ENCODE measurements around the gene GLB1L2. TPM values are rescaled to one million over a fixed set of nuclear protein-coding genes. Genes with fewer than 3 reads are reported as not detected.
"Not testable (repeated sequence)": the region's sequence is repeated elsewhere in the genome, so short reads cannot be mapped to it uniquely, and the experiment has no call there.

GLB1L2 gene
- total and polyA plus RNA-seq, 3 experiments from 2014 or later, result 0.70 to 9.5 (median 8.6) TPM

GRCh38 chr11:134340354-134340964, 8.7 kb downstream of the GLB1L2 start:
- H3K4me1 Mint-ChIP-seq, result no peaks in the 10 kb centered on the region
- peaks cover under 1 to 3% of the 10 kb centered on the region in 2 donors for H3K27me3 Mint-ChIP-seq
- DNase-seq, result no peak
- H3K27ac Mint-ChIP-seq, result no peak overlapping the region
- Histone ChIP-seq H3K27me3 (ENCODE audit: insufficient read depth, low read length, poor library complexity, severe bottlenecking) (no peaks in the 10 kb centered on the region), H3K36me3 (ENCODE audit: insufficient read depth, low read length) (no peaks in the 10 kb centered on the region), H3K9me3 (ENCODE audit: low read length) (no peaks in the 10 kb centered on the region), H3K4me1 (ENCODE audit: insufficient read depth, low read length) (no peaks in the 10 kb centered on the region), H3K4me3 (ENCODE audit: low read length) (no peak overlapping the region), H3K27ac (ENCODE audit: low read depth, low read length) (no peak overlapping the region)
- H3K36me3 Mint-ChIP-seq, result no peaks in the 10 kb centered on the region
- POLR2A ChIA-PET, result no interaction called here
- no peak overlapping the region for H3K4me3 Mint-ChIP-seq
- CTCF ChIA-PET, result no interaction called here
- H3K9me3 Mint-ChIP-seq, result no peaks in the 10 kb centered on the region

- no peaks in the 10 kb centered on the region for H3K4me1 Mint-ChIP-seq
- Histone ChIP-seq H3K27me3 (ENCODE audit: insufficient read depth, low read length, poor library complexity, severe bottlenecking) (no peaks in the 10 kb centered on the region), H3K27ac (ENCODE audit: low read depth, low read length) (no peak overlapping the region), H3K4me1 (ENCODE audit: insufficient read depth, low read length) (no peaks in the 10 kb centered on the region), H3K36me3 (ENCODE audit: insufficient read depth, low read length) (no peaks in the 10 kb centered on the region), H3K9me3 (ENCODE audit: low read length) (no peaks in the 10 kb centered on the region), H3K4me3 (ENCODE audit: low read length) (no peak overlapping the region)
- no peak overlapping the region for H3K27ac Mint-ChIP-seq
- POLR2A ChIA-PET, result no interaction called here
- no peaks in the 10 kb centered on the region for H3K9me3 Mint-ChIP-seq
- no peak overlapping the region for H3K4me3 Mint-ChIP-seq
- no peak for DNase-seq
- H3K36me3 Mint-ChIP-seq, result no peaks in the 10 kb centered on the region
- peaks cover 0 to 3% of the 10 kb centered on the region in 2 donors for H3K27me3 Mint-ChIP-seq
- CTCF ChIA-PET, result no interaction called here
Measured at GRCh38 chr11:134341805-134342571, 10.2 kb downstream of the GLB1L2 start.

GRCh38 chr11:134342572-134343340, 11.0 kb downstream of the GLB1L2 start:
- H3K9me3 Mint-ChIP-seq, result no peaks in the 10 kb centered on the region
- CTCF ChIA-PET, result no interaction called here
- Histone ChIP-seq H3K27me3 (ENCODE audit: insufficient read depth, low read length, poor library complexity, severe bottlenecking) (no peaks in the 10 kb centered on the region), H3K4me1 (ENCODE audit: insufficient read depth, low read length) (no peaks in the 10 kb centered on the region), H3K9me3 (ENCODE audit: low read length) (no peaks in the 10 kb centered on the region), H3K27ac (ENCODE audit: low read depth, low read length) (no peak overlapping the region), H3K36me3 (ENCODE audit: insufficient read depth, low read length) (no peaks in the 10 kb centered on the region), H3K4me3 (ENCODE audit: low read length) (no peak overlapping the region)
- H3K4me3 Mint-ChIP-seq, result no peak overlapping the region
- POLR2A ChIA-PET, result no interaction called here
- H3K4me1 Mint-ChIP-seq, result peaks cover 0 to 5% (median 3%) of the 10 kb centered on the region in 3 donors
- H3K27ac Mint-ChIP-seq, result no peak overlapping the region
- H3K36me3 Mint-ChIP-seq, result no peaks in the 10 kb centered on the region
- peaks cover 0 to 3% of the 10 kb centered on the region in 2 donors for H3K27me3 Mint-ChIP-seq
- DNase-seq, result no peak

- Mint-ChIP-seq H3K27me3 (peaks cover 0 to 1% of the 10 kb centered on the region in 2 donors), H3K36me3 (no peaks in the 10 kb centered on the region), H3K4me3 (no peak overlapping the region), H3K4me1 (peaks cover 2 to 7% (median 5%) of the 10 kb centered on the region in 3 donors), H3K9me3 (no peaks in the 10 kb centered on the region), H3K27ac (no peak overlapping the region)
- no peak for DNase-seq
- no peaks in the 10 kb centered on the region for H3K27me3 ChIP-seq (ENCODE audit: insufficient read depth, low read length, poor library complexity, severe bottlenecking)
- POLR2A ChIA-PET, result no interaction called here
- no peak overlapping the region for H3K4me3 ChIP-seq (ENCODE audit: low read length)
- H3K27ac ChIP-seq (ENCODE audit: low read depth, low read length), result no peak overlapping the region
- H3K4me1 ChIP-seq (ENCODE audit: insufficient read depth, low read length), result peaks cover 2% of the 10 kb centered on the region
- H3K9me3 ChIP-seq (ENCODE audit: low read length), result no peaks in the 10 kb centered on the region
- H3K36me3 ChIP-seq (ENCODE audit: insufficient read depth, low read length), result no peaks in the 10 kb centered on the region
- CTCF ChIA-PET, result no interaction called here
Measured at GRCh38 chr11:134343646-134344045, 11.9 kb downstream of the GLB1L2 start.

GRCh38 chr11:134344497-134345236, 12.9 kb downstream of the GLB1L2 start:
- H3K27ac ChIP-seq (ENCODE audit: low read depth, low read length); H3K4me3 Mint-ChIP-seq; H3K4me3 ChIP-seq (ENCODE audit: low read length); H3K27me3 Mint-ChIP-seq; H3K36me3 Mint-ChIP-seq; H3K9me3 ChIP-seq (ENCODE audit: low read length); H3K27me3 ChIP-seq (ENCODE audit: insufficient read depth, low read length, poor library complexity, severe bottlenecking); POLR2A ChIA-PET; H3K9me3 Mint-ChIP-seq; H3K36me3 ChIP-seq (ENCODE audit: insufficient read depth, low read length); H3K27ac Mint-ChIP-seq; CTCF ChIA-PET; DNase-seq: not testable (repeated sequence)
- H3K4me1 Mint-ChIP-seq, result peaks cover 13 to 18% (median 15%) of the 10 kb centered on the region in 3 donors
- H3K4me1 ChIP-seq (ENCODE audit: insufficient read depth, low read length), result peaks cover 12% of the 10 kb centered on the region

- no peaks in the 10 kb centered on the region for H3K36me3 ChIP-seq (ENCODE audit: insufficient read depth, low read length)
- H3K4me1 ChIP-seq (ENCODE audit: insufficient read depth, low read length), result peaks cover 18% of the 10 kb centered on the region
- no peaks in the 10 kb centered on the region for H3K36me3 Mint-ChIP-seq
- no peaks in the 10 kb centered on the region for H3K27me3 Mint-ChIP-seq
- H3K4me3 Mint-ChIP-seq, result no peak overlapping the region
- no peaks in the 10 kb centered on the region for H3K9me3 Mint-ChIP-seq
- no peak overlapping the region for H3K4me3 ChIP-seq (ENCODE audit: low read length)
- no peak for DNase-seq
- H3K27me3 ChIP-seq (ENCODE audit: insufficient read depth, low read length, poor library complexity, severe bottlenecking), result no peaks in the 10 kb centered on the region
- POLR2A ChIA-PET, result no interaction called here
- CTCF ChIA-PET, result no interaction called here
- H3K27ac Mint-ChIP-seq, result peak overlapping the region in 1 of 8 donors; percentile 33
- peaks cover 18 to 23% (median 21%) of the 10 kb centered on the region in 3 donors for H3K4me1 Mint-ChIP-seq
- no peaks in the 10 kb centered on the region for H3K9me3 ChIP-seq (ENCODE audit: low read length)
- H3K27ac ChIP-seq (ENCODE audit: low read depth, low read length), result no peak overlapping the region
Measured at GRCh38 chr11:134345237-134345550, 13.4 kb downstream of the GLB1L2 start.

- Histone ChIP-seq H3K36me3 (ENCODE audit: insufficient read depth, low read length) (no peaks in the 10 kb centered on the region), H3K4me1 (ENCODE audit: insufficient read depth, low read length) (peaks cover 19% of the 10 kb centered on the region), H3K4me3 (ENCODE audit: low read length) (no peak overlapping the region), H3K27me3 (ENCODE audit: insufficient read depth, low read length, poor library complexity, severe bottlenecking) (no peaks in the 10 kb centered on the region), H3K27ac (ENCODE audit: low read depth, low read length) (no peak overlapping the region), H3K9me3 (ENCODE audit: low read length) (no peaks in the 10 kb centered on the region)
- Mint-ChIP-seq H3K4me1 (peaks cover 26 to 32% (median 28%) of the 10 kb centered on the region in 3 donors), H3K36me3 (no peaks in the 10 kb centered on the region), H3K4me3 (no peak overlapping the region), H3K27me3 (peaks cover 0 to 2% of the 10 kb centered on the region in 2 donors), H3K27ac (peak overlapping the region in 3 of 8 donors; percentile 29 to 94 (median 43)), H3K9me3 (no peaks in the 10 kb centered on the region)
- ChIA-PET POLR2A (no interaction called here), CTCF (no interaction called here)
- no peak for DNase-seq
Measured at GRCh38 chr11:134346101-134346975, 14.6 kb downstream of the GLB1L2 start.

All from CD8-positive, alpha-beta memory T cell (primary cell).